ENCODE results near the gene EGFL8. TPM values are rescaled to one million over a fixed set of nuclear protein-coding genes. Genes with fewer than 3 reads are reported as not detected.
"Not testable (repeated sequence)": the region's sequence is repeated elsewhere in the genome, so short reads cannot be mapped to it uniquely, and the experiment has no call there.

EGFL8 gene
- total RNA-seq, 1 donor from 2014 or later = 1.4 TPM

DNA sequence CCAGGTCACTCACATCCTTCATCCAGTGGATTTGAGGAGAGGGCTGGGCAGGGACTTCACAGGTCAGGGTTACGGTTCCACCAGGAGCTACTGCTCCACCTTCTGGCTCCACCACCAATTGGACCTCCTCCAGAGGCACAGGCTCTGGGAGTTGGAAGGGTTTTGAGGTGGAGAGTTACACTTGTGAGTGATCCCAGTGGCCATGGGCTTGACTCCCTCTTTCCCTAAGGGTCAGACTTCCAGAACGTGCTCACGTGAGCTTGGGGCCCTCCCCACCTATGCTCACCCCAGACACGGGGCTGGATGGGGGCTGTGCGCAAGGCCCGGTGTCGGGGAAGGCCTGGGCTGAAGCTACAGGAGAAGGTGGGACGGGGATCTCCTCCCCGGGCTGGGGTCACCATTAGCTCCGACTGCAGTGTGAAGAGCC is 18.2 kb downstream of the EGFL8 start:
- no peak for DNase-seq (ENCODE audit: low read depth)

DNA sequence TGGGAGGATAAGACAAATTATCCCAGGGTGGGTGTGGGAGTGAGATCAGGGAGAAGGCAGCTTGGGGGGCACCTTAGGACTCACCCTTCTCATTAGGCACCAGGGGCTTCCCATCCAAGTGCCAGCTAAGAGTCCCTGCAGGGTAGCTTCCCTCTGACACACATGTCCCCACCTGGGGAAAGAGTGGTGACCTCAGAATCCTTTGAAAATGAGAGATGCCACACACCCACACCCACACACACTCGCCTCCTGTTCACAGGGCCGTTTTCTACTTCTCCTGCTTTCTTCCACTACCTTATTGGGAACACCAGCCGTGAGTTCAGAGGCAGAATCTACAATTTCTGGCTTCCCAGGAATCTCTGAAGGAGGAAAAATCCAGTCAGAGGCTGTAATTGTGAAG is 18.6 kb downstream of the EGFL8 start:
- no peak for DNase-seq (ENCODE audit: low read depth)

DNA sequence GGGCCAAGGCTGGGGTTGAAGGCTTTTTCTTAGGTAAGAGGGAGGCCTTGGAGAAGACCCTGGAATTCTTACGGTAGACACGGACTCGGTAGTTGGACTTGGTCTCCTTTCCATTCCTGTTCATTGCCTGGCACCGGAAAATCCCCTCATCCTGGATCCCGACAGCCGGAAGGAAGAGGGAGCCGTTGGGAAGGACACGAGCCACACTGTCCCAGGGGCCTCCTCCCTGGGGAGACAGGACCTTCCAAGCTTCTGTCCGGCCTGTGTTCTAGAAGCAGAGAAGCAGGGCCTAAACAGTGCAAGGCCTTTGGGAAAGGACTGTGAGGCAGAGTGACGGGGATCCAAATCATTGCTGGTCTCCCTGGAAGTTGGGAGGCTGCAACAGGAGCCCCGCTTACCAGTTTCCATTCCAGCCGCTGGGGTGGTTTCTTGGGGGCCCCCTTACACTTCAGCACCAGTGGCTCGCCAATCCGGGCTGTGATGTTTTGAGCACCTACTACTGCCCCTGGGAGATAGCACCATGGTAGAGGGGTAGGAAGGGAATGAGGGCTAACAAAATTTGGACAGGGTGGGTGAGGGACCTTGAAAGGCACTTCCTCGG is 19.2 kb downstream of the EGFL8 start:
- no peak for DNase-seq (ENCODE audit: low read depth)

DNA sequence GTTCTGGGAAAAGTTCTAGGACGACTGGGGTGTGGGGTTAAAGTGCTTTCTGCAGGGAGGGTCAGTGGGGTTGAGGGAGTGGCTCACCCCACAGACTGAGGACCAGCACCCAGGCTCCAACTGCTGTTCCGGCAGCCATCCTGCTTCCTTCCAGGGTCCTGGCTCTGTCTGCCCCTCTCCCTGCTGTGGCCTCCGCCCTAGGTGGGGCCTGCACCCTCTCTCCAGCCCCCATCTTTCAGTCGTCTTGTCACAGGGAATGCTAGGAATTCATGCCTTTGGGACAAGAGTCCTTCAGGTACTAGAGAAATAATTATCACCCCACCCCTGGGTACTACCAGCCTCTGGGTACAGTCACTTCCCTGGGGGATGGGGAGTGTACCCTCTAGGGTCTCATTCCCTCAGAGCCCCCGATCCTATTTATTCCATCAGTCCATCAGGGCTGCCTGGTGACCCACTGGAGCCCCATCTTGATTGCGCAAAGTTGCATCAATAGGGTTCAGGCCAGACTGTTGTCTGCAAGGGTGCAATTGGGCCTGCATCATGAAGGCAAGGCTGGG is 19.8 kb downstream of the EGFL8 start, which contains the start of gene AGER:
Gene AGER (minus strand): TSS at position 170 of the 557 bp plus-strand sequence. CDS start 31 bp downstream, at position 139.
- no peak for DNase-seq (ENCODE audit: low read depth)

DNA sequence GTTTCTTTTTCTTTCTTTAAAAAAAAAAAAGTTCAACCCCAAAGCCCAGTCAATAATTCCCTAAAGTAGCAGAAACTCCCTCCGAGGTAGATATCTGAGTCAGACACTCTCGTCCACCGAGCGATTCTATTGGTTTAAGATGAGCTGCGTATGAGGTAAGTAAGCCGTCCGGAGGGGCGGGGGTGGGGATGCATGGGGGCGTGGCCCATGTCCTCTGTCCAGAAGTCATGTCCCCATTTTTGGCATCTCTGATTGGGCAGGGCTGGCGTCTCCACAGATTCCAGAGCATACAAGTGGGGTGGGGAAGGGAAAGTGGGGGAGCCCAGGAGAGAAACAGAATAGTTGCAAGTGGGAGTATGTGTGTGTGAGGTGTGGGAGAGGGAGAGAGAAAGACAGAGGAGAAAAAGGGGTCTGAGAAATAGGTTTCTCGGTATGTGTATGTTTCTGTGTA is 21.3 kb downstream of the EGFL8 start:
- DNase-seq (ENCODE audit: low read depth) = peak; percentile 91

DNA sequence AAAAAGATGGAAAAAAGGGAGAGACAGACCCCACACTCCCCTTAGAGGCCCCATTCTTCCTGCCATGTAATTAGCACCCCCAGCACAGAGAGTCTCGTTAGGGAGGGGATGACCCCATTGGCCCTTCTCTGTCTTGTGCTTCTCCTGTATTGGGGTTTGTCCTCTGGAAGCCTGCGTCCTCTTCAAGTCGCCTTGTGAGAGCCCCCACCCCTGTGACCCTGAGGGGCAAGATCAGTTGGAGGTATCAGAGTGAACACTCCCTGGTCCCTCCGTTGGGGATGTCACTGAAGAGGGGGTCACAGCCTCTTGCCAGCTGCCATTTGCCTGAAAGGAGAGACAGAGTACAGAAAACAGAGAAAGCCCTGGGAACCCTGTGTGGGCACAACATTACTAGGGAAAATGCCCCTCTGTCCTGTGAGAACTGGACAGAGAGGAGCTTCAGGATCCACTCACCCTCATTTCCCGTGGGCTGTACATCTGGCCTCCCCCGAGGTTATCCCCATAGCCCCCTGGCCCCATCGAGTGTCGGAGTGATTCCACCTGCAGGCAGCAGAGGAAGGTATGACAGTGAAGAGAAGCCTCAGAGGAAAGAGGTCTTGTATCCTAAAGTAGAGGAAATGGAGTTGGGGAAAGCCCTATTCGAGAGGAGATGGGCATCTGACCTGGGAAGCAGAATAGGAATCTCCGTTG is 21.9 kb downstream of the EGFL8 start:
- not testable (repeated sequence) for DNase-seq (ENCODE audit: low read depth)

DNA sequence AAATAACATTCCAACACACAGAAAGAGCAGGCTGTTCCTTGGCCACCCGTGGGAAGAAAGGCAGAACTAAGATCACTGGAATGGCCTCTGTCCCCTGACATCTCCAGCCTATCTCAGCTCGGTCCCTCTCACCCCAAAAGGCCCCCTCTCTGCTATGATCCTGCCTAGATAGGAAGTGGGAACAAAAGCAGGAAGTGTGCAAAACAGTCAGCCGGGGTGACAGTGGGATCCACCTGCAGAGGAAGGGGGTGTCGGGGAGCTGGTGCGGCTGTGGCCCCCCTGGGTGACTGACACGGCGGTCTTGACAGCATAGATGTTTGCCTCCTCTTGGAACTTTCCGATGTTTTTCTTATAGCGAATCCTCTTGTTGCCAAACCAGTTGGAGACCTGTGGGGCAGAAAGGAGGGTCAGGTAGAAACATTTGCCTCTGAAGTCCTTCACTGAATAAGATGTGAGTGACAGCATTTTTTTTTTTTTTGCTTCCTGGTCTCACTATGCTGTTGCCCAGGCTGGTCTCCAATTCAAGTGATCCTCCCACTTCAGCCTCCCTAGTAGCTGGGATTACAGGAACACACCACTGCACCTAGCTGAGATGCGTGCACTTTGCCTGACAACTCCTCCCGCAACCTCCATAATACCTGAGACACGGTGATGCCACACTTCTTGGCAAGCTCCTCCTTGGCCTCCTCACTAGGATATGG is 22.8 kb downstream of the EGFL8 start:
- no peak for DNase-seq (ENCODE audit: low read depth)

DNA sequence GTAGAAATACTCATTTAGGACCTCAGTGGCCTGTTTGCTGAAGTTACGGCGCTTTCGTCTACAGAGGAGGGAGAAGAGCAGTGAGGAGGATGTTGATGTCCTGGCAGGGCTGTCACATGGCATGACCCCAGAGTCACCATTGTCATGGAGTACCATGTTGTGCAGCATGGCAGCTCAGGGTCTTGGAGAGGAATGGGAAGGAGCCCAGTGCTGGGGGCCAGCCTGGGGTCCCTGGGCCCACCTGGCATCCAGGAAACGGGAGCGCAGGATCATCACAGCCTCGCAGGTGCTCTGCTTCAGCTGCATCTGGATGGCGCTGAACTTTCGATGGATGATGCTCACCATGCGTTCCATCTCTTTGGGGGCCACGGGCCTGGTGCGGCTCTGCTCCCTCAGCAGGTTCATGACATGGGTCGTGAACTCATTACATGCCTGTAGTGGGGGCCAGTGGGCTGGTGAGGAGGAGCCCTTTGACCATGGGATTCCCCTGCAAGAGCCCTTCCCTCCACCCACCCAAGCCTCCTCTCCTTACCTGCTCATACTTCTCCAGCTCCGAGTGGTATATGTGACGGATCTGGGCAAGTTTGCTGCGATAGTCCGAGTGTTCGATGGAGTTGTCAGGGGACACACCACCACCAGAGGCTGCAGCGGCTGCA is 23.5 kb downstream of the EGFL8 start:
- DNase-seq (ENCODE audit: low read depth) = not testable (repeated sequence)

DNA sequence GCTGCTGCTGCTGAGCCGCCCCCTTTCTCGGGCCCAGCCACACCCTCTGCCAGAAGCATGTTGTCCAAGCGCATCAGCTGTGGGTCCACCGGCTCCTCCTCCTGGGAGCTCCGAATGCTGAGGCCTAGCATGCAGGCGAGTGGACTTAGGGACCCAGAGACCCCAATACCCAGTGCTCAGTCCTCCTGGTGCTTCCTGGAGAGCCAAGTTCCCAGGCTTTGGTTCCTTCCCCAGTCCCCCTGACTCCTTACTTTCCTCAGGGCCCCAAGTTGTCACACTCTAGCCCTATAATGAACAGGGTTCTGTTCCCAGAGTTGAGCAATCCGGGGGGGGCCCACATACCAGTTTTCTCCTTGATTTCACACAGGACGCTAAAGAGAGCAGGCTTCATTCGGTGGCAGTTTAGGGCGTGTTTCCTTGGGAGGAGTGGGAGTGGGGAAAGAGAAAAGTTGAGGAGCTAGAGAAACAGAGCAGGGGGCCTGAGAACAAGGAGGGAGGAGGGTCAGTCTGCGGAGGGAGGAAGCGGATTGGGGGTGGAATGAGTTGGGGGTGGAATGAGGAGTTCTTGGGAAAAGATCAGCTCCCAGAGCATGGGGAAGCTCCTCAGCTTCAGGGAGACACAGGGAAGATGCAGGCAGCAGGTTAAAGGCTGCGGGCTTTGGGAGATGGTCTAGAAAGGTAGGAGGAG is 24.1 kb downstream of the EGFL8 start:
- DNase-seq (ENCODE audit: low read depth) = peak; percentile 58

DNA sequence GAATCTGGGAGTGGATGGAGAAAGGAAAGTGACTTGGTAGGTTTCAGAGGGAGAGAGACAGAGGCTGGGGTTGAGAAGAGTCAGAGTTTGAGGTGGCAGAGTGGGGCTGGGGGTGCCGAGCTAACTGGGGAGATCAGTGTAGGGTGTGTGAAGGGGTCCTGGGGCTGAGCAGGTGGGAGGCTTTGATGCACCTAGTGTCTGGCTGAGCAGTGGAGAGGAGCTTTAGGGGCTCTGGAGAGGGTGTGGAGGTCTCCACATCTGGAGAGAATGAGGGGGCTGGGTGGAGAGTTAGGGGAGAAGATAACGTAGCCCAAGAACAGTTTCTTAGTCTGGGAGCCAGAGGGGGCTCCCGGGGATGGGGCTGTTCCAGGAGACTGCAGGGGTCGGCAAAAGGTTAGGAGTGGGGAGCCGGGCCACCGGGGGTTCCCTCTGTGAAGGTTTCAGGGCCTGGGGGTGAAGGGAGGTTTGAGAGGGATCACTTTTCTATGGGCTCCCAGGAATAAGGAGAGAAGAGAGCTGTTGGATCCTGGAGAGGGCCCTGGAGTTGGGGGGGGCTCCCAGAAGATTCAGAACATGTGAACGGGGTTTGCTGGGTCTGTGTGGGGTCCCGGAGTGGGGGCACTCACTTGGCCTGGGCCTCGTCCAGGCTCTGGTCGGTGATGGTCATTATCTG is 24.8 kb downstream of the EGFL8 start:
- DNase-seq (ENCODE audit: low read depth) = no peak

DNA sequence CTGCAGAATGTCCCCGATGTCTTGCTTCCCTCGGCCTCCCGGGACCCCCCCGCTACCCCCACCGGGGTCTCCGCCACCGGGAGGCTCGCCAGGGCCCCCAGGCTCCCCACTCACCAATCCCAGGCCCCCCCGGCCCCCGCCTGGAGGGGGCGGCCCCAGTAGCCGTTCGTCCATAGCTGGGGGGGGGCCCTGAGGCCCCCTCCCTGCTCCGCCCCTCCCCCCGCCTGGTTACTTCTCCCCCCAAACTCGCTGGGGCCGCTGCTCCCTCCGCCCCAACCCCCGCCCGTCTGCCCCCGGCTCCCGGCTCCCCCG is 25.3 kb downstream of the EGFL8 start:
- DNase-seq (ENCODE audit: low read depth) = no peak

DNA sequence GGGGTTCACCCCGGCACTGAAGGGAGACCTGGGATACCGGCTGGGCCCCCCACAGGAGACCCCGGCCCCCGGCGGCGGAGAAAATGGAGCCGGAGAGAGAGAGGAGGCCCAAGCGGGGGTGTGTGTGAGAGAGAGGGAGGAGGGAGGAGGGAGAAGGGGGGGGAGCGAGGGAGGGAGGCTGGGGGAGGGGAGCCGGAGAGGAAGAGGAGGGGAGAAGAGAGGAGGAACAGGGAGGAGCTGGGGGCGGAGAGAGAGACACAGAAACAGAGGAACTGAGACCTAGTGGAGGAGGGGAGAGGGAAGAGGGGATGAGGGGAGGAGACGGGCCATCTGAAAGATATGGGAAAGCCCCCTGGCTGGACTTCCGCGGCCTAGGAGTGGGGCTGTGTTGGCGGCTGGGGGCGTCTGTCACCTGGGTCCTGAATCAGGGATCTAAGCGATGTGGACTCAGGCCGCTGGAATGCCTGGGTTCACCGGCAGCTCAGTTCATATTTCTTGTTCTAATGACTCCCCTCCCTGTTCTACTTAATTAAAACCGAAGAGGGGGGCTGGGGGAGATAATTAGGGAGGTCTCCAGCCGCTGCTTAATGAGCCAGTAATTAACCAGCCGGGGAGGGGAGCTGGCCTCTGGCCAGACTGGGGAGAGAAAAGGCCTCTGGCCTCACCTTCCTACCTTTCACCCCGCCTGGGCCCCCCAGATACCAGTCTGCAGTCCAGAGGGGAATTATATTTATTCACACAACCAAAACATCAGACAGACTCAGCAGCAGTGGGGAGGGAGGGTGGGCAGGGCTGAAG is 25.9 kb downstream of the EGFL8 start, which contains the start of gene PBX2:
Gene PBX2 (minus strand): TSS at position 149 of the 798 bp plus-strand sequence. CDS start 287 bp downstream, outside the sequence.
- peak; percentile 90 for DNase-seq (ENCODE audit: low read depth)

DNA sequence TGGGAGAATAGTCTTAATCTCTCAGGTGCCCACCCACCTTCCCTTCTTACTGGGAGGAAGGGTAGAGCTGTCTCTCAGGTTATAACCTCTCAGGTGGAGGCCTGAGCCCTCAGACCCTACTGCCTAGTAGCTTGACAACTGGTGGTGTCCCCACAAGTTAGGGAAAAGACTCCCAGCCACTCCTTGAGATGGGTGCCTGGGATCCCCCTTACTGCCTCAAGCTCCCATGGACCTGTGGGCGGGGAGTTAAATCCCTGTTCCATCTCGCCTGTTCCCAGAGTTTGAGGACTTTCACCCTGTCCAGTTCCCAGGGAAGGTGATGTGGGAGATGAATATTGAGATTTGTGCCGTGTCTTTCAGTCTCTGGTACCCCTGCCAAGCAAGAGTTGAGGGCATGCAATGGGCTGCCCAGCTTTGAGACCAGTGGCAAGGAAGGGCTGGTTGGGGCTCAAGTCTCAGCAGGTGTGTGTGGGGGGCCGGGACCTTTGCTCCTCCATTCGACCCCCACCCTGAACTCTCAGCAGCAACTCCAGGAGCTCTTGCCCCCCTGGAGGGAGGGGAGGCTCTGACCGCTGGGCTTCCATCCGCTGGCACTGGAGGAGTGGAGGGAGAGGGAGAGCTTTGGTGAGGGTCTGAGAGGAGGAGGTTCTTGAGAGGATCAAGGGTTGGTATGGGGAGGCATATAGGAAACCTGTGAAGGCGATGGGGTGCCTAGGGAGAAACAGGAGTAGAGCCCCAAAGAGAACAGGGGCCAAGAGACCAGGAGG is 26.7 kb downstream of the EGFL8 start:
- no peak for DNase-seq (ENCODE audit: low read depth)

DNA sequence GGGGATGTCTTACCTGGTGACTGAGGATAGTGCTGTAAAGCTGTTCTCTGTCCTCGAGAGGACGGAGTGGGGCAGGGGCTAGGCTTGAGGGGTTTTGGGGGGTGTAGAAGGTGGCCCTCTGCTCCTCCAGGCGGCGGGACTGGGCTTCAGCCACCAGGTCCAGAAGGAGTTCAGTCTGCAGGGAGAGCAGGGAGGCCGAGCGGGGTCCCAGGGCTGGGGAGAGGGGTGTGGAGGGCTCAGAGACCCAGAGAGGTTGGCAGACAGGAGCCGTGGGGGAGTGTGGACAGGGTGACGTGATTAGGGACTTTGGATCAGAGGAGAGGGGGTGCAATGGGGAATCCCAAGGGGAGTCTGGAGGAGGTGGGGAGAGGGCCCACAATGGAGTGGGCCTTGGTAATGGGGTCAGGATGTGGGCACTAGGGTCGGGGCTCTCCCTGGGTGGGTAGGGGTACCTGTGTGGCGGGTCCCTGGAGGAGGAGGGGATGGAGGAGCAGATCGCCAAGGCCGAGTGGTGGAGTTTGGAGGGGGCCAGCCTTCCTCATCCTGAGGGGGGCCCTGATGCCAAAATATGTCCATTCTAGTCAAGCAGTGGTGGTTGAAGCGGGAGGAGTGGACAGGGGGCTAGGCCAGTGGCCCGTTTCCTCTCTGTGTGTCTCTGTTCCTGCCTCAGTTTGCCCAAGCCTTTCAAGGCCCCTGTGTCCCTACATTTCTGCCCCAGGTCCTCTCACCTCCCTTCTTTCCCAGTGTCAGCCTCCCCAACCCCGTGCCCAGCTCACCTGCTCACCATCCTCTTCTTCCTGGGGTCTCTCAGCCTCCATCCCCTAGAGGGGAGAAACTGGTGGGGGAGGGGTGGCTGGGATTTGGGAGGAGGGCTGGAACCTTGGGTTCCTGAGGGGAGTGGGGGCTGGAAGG is 27.6 kb downstream of the EGFL8 start:
- no peak for DNase-seq (ENCODE audit: low read depth)

DNA sequence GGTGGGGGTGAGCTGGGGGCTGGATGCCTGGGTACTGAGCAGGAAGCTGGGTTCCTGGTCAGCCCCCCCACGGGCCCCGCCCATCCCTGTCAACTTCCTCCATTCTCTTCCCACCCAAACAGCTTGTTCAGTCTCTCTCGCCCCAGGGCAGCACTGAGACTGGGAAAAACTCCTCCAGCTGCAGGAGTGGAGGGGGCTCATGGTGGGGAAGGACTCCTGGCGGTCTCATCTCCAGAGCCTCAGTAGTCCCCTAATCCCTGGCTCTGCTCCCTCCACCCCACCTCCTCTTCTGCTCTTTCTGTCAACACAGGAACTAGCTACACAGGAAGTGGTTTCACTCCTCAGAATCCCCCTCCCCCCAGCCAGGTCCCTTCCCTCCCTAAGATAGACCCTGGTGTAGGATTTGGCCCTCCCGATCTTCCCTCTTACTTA is 28.2 kb downstream of the EGFL8 start, which contains the start of gene GPSM3:
Gene GPSM3 (minus strand): TSS at position 36 of the 432 bp plus-strand sequence. CDS start 130 bp downstream, outside the sequence.
- DNase-seq (ENCODE audit: low read depth) = no peak

DNA sequence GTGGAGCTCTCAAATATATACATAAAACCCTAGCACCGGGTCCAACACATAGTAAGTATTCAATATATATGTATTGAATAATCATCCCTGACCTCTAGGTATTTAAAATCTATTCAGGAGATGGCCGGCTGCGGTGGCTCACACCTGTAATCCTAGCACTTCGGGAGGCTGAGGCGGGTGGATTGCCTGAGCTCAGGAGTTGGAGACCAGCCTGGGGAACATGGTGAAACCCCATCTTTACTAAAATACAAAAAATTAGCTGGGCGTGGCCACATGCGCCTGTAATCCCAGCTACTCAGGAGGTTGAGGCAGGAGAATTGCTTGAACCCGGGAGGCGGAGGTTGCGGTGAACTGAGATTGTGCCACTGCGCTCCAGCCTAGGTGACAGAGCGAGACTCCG is 28.7 kb downstream of the EGFL8 start:
- not testable (repeated sequence) for DNase-seq (ENCODE audit: low read depth)

DNA sequence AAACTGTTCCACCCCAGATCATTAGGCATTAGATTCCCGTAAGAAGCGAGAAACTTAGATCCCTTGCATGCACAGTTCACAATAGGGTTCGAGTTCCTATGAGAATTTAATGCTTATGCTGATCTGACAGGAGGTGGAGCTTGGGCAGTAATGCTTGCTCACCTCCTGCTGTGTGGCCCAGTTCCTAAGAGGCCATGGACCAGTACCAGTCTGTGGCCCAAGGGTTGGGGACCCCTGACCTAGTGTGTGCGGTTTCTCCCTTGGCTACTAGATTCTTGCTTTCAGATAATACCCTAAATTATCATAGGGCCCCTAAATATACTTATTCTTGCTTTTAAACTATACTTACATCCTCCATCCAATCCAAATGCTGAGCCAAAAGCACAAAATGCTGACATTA is 30.0 kb downstream of the EGFL8 start:
- DNase-seq (ENCODE audit: low read depth) = no peak

Measured in myocyte (in vitro differentiated cells).